HepG2 (cell line): ENCODE measurements around the gene GTF2B. TPM values are rescaled to one million over a fixed set of nuclear protein-coding genes. Genes with fewer than 3 reads are reported as not detected.

Experiments used
- ARID3A ChIP-seq: IDR thresholded peaks from 2 replicates; pipeline ENCODE4 v1.6.1; 2012; ENCODE audit warnings: low read depth, low read length, improper control_type of control experiment
- CERS6 ChIP-seq: sonication (generic); formaldehyde crosslinking; IDR thresholded peaks from 2 replicates; pipeline ENCODE4 v1.5.0; 2020; ENCODE audit warnings: missing genetic modification reagents
- CREB3 ChIP-seq: sonication (generic); formaldehyde crosslinking; IDR thresholded peaks from 2 replicates; pipeline ENCODE4 v1.5.0; 2020; ENCODE audit warnings: missing genetic modification reagents
- ELF4 ChIP-seq: sonication (generic); formaldehyde crosslinking; IDR thresholded peaks from 2 replicates; pipeline ENCODE4 v1.5.0; 2020; ENCODE audit warnings: missing genetic modification reagents, mild to moderate bottlenecking, moderate library complexity, borderline replicate concordance
- HOXA3 ChIP-seq: sonication (generic); formaldehyde crosslinking; IDR thresholded peaks from 2 replicates; pipeline ENCODE4 v1.5.0; 2020; ENCODE audit warnings: missing genetic modification reagents
- IRX3 ChIP-seq: sonication (generic); formaldehyde crosslinking; IDR thresholded peaks from 2 replicates; pipeline ENCODE4 v1.8.1; 2023; ENCODE audit warnings: mild to moderate bottlenecking, low read depth, missing genetic modification reagents, borderline replicate concordance
- JUNB ChIP-seq: sonication (generic); formaldehyde crosslinking; IDR thresholded peaks from 2 replicates; pipeline ENCODE4 v1.8.0; 2022; ENCODE audit warnings: missing genetic modification reagents, mild to moderate bottlenecking, borderline replicate concordance
- KDM5A ChIP-seq: fragments of 200-600 bp; sonication (generic); IDR thresholded peaks from 2 replicates; pipeline ENCODE4 v1.7.0; 2018; ENCODE audit warnings: antibody characterized with exemption, mild to moderate bottlenecking, low read length, borderline replicate concordance
- MAFF ChIP-seq: IDR thresholded peaks from 2 replicates; pipeline ENCODE4 v1.6.1; 2011; ENCODE audit warnings: low read depth, low read length, improper control_type of control experiment
- MAX ChIP-seq: IDR thresholded peaks from 2 replicates; pipeline ENCODE4 v1.6.1; 2012; ENCODE audit warnings: inconsistent platforms
- PLSCR1 ChIP-seq: sonication (generic); formaldehyde crosslinking; IDR thresholded peaks from 2 replicates; pipeline ENCODE4 v1.5.0; 2020; ENCODE audit warnings: missing genetic modification reagents, mild to moderate bottlenecking, borderline replicate concordance
- PRDM4 ChIP-seq: sonication (generic); formaldehyde crosslinking; IDR thresholded peaks from 2 replicates; pipeline ENCODE4 v1.9.0; 2021; ENCODE audit warnings: missing genetic modification reagents, borderline replicate concordance
- SNAPC2 ChIP-seq: sonication (generic); formaldehyde crosslinking; IDR thresholded peaks from 2 replicates; pipeline ENCODE4 v1.8.1; 2022; ENCODE audit warnings: mild to moderate bottlenecking, missing genetic modification reagents
- ZNF143 ChIP-seq: sonication (generic); formaldehyde crosslinking; IDR thresholded peaks from 2 replicates; pipeline ENCODE4 v1.4.0; 2020; ENCODE audit warnings: missing genetic modification reagents
- ZNF296 ChIP-seq: sonication (generic); formaldehyde crosslinking; conservative IDR thresholded peaks from 2 replicates; pipeline ENCODE4 v1.5.0; 2020; ENCODE audit warnings: mild to moderate bottlenecking, missing genetic modification reagents
- ZNF317 ChIP-seq: sonication (generic); formaldehyde crosslinking; IDR thresholded peaks from 2 replicates; pipeline ENCODE4 v1.5.0; 2020; ENCODE audit warnings: mild to moderate bottlenecking, missing genetic modification reagents
- ZNF337 ChIP-seq: sonication (generic); formaldehyde crosslinking; IDR thresholded peaks from 2 replicates; pipeline ENCODE4 v1.5.1; 2020; ENCODE audit warnings: missing genetic modification reagents, low read depth, mild to moderate bottlenecking, borderline replicate concordance
- ZNF362 ChIP-seq: sonication (generic); formaldehyde crosslinking; IDR thresholded peaks from 2 replicates; pipeline ENCODE4 v1.4.0; 2020; ENCODE audit warnings: missing genetic modification reagents, mild to moderate bottlenecking, borderline replicate concordance
- ZNF598 ChIP-seq: sonication (generic); formaldehyde crosslinking; IDR thresholded peaks from 2 replicates; pipeline ENCODE4 v1.5.1; 2020; ENCODE audit warnings: mild to moderate bottlenecking, missing genetic modification reagents, borderline replicate concordance
- ZNF761 ChIP-seq: sonication (generic); formaldehyde crosslinking; conservative IDR thresholded peaks from 2 replicates; pipeline ENCODE4 v1.4.0; 2020; ENCODE audit warnings: mild to moderate bottlenecking, missing genetic modification reagents
- ZNF816 ChIP-seq: sonication (generic); formaldehyde crosslinking; IDR thresholded peaks from 2 replicates; pipeline ENCODE4 v1.8.0; 2022; ENCODE audit warnings: missing genetic modification reagents, mild to moderate bottlenecking, borderline replicate concordance
- polyA plus RNA-seq, 8 experiments: library from polyadenylated mRNA; depleted of rRNA in 3 of 8; stranded (reverse) in 7 of 8; unstranded in 1 of 8; fragments of >200 nt; fragmentation: Illumina TruSeq in 4 of 8; extraction: Trizol in 4 of 8; gene quantifications; 2 replicates each; pipeline versions ENCODE4 v1.2.1 to v1.2.3, GENCODE V29; 2011 to 2016; ENCODE audit warnings: low read depth in 4 of 8, missing spikeins in 1 of 8, mixed read lengths in 1 of 8; ENCODE audit not compliant: insufficient read depth in 1 of 8
- total RNA-seq, 5 experiments: library from RNA; depleted of rRNA; stranded (reverse); fragments of >200 nt; fragmentation: Illumina TruSeq; extraction: Trizol; gene quantifications; 2 replicates each; pipeline ENCODE4 v1.2.3, GENCODE V29; 2016; ENCODE audit warnings: low read depth in 1 of 5

GTF2B gene
- total and polyA plus RNA-seq, 2 of the 13 experiments (the other 11 are each of a cell fraction or from before 2014, with no cell fraction given) = 31.5 to 43.4 TPM

- no peak for TF ChIP-seq CERS6 (CRISPR knock-in tag)
- TF ChIP-seq MAFF = no peak
- no peak for TF ChIP-seq CREB3 (CRISPR knock-in tag)
- TF ChIP-seq PLSCR1 (CRISPR knock-in tag) = no peak
- TF ChIP-seq ZNF816 (CRISPR knock-in tag) = peak; percentile 75; the same call in 1 of the 2 replicates
- no peak for TF ChIP-seq ZNF337
- TF ChIP-seq ARID3A = peak; percentile 41; the same call in 1 of the 2 replicates
- no peak for TF ChIP-seq JUNB (CRISPR knock-in tag)
- no peak for TF ChIP-seq ZNF296
- no peak for TF ChIP-seq IRX3 (CRISPR knock-in tag)
- no peak for TF ChIP-seq ELF4 (CRISPR knock-in tag)
- peak; percentile 98 for TF ChIP-seq ZNF317 (CRISPR knock-in tag)
- peak; percentile 60 for TF ChIP-seq HOXA3
- TF ChIP-seq ZNF362 (CRISPR knock-in tag) = no peak; the same call in 1 of the 2 replicates
- no peak for TF ChIP-seq SNAPC2
- no peak for TF ChIP-seq ZNF761 (CRISPR knock-in tag)
- TF ChIP-seq ZNF598 (CRISPR knock-in tag) = no peak
- no peak for TF ChIP-seq ZNF143 (CRISPR knock-in tag)
- TF ChIP-seq KDM5A = no peak
- TF ChIP-seq PRDM4 = no peak
- TF ChIP-seq MAX = no peak
Observed at GRCh38 chr1:88935522-88936222, 44.3 kb upstream of the GTF2B start (continued).
